GM20000 (cell line): ENCODE results near the gene CELF2.

Experiments
- DNase-seq: peaks from one replicate; pipeline ENCODE4 v3.0.0; 2012; ENCODE audit warnings: low spot score
- CTCF ChIP-seq: IDR thresholded peaks from 2 replicates; pipeline ENCODE4 v1.5.1; 2012; ENCODE audit warnings: mild to moderate bottlenecking, control low read depth; ENCODE audit errors: extremely low read depth, missing control alignments

CELF2 gene

GRCh38 chr10:10985361-10985760 lies 32.3 kb upstream of the CELF2 start:
- TF ChIP-seq CTCF: no peak

GRCh38 chr10:10986606-10987005 lies 31.1 kb upstream of the CELF2 start:
- no peak for DNase-seq
- TF ChIP-seq CTCF: no peak

More at GRCh38 chr10:10985361-10985760, 32.3 kb upstream of the CELF2 start:
- no peak for DNase-seq

DNA sequence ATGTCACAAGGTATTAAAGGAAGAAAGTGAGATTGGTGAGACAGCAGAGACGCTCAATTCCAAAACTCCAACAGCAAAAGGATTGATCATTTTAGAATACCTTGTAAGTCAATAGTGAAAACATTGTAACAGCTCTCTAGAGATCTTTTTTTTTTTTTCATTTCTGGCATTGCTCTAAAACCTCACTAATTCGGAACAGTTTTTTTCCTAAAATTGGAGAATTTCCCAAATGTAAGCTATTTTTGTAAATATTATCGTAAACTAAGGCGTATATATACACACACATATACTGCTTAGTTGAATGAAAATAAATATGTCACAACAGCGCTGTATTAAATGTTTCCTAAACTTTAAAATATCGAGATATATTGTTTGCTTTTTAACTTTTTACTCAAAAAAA lies 30.6 kb upstream of the CELF2 start:
- no peak for DNase-seq
- no peak for TF ChIP-seq CTCF

DNA sequence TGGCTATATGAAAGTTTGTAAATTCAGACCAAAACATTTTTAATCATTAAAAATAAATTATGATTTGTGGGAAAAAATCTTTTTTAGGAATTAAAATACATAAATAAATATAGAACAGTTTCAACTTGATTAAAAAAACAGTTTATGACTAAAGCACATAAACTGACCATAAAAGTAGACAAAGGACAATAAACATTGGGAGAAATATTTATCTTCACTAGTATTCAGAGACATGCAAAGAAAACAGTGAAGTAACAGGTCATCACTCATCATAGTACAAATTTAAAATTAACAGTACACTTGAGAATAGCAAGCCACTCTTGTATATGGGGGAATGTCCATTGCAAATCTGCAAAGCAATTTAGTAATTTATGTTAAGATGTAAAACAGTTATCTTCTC lies 28.0 kb upstream of the CELF2 start:
- DNase-seq: no peak
- TF ChIP-seq CTCF: no peak

DNA sequence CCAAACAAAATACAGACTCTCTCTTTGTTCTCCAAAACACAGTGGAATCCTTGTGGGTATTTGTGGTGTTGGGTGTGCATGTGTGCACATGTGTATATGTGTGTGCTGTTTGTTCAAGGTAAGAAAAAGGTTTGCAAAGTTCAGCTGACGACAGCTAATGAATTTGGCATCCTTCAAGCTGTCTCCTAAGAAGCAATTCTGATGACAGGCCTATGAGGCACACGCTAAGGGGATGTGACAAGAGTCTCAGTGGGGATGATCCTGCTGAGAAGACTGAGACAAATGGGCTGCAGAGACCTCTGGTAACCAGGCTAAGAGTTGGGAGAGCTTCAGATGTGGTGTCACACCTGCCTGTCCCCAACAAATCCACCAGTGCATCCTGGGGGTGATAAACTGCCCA lies 26.5 kb upstream of the CELF2 start:
- no peak for DNase-seq
- no peak for TF ChIP-seq CTCF

GRCh38 chr10:10992072-10992471 lies 25.6 kb upstream of the CELF2 start:
- TF ChIP-seq CTCF: no peak
- no peak for DNase-seq

DNA sequence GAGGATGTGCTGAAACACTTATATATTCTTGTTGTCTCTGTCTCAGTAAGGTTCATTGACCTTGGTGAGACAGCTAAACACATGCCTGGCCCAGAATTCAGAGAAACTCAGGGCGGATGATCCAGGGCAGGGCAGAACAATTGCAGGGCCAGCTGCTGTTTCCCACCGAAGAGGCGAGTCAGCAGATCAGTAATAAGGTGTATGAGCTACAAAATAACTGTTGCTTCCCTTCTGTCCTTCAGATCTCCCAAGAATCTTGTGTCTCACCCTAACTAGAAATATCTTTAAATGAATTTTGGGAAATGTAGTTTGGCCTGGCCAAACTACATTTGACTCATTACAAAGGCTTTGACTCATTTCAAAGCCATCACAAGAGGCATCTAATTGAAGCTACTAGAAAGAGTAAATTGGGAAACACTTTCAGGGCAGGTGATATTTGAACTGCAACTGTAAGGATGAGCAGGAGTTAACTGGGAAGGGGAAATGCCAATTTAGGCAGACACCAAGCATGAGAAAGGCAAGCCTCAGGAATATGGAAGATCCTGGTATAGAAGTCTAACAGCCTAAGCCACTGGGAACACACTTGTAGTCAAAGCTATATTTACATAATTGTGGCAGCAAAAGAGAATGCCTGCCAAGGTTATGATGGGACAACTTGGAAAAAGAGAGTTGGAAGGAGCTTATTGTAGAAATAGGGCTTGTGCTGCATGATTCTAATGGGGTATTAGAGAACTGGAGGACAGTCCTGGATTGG lies 24.5 kb upstream of the CELF2 start:
- no peak for DNase-seq
- no peak for TF ChIP-seq CTCF
